GM18505 (cell line): Measurements from ENCODE around the gene RMND5A.

Experiments used
- ATAC-seq: cut with Tn5 transposase; IDR thresholded peaks from one replicate; pipeline ENCODE4 v1.9.1; 2021; ENCODE audit not compliant: unreplicated experiment
- POLR2A ChIP-seq: IDR thresholded peaks from 4 replicates; pipeline ENCODE4 v1.6.1; 2011; ENCODE audit warnings: borderline replicate concordance; ENCODE audit not compliant: insufficient read depth, insufficient read length; ENCODE audit errors: extremely low read depth

The RMND5A gene

GRCh38 chr2:86770816-86771301 is 50.8 kb downstream of the RMND5A start:
- TF ChIP-seq POLR2A: no peak
- no peak for ATAC-seq

GRCh38 chr2:86772611-86773010 is 52.5 kb downstream of the RMND5A start:
- no peak for TF ChIP-seq POLR2A
- ATAC-seq: no peak

DNA sequence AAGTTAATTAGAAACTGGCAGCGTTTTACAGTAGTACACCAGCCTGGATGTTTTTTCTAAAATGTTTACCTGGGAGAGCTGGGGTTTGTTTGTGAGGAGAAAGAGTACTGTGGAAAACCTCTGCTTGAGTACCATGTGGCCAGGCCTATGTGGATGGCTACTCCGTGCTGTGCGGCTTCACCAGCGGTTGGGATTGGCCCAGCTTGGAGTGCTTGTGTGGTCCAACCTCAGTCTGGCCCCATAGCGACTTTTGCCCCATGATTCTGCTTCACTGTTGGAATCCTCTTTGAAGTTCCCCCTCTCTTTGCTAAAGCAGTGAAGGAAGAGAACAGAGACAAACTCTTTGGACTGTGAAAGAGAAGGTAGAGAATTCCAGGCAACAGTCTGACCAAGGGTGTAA is 54.8 kb downstream of the RMND5A start:
- ATAC-seq: no peak

DNA sequence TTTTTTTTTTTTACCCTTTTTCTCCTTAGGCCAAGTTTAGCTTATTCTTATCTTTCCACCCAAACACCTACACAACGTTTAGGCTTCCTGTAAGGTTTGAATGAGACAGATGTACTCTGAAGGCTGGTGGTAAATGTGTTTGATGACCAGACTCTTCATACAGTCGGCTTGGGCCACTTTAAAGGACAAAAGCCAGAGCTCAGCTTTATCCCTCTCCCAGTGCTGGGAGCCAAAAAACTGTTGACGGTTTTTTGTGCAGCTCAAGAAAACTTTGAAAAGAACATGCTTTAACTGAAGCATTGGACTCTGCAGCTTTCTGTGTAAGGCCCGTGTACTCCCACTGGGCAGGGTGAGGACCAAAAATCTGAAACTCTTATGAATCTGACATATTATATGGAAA is 55.2 kb downstream of the RMND5A start:
- no peak for TF ChIP-seq POLR2A
- ATAC-seq: no peak

More for the DNA sequence above, 54.8 kb downstream of the RMND5A start:
- no peak for TF ChIP-seq POLR2A

DNA sequence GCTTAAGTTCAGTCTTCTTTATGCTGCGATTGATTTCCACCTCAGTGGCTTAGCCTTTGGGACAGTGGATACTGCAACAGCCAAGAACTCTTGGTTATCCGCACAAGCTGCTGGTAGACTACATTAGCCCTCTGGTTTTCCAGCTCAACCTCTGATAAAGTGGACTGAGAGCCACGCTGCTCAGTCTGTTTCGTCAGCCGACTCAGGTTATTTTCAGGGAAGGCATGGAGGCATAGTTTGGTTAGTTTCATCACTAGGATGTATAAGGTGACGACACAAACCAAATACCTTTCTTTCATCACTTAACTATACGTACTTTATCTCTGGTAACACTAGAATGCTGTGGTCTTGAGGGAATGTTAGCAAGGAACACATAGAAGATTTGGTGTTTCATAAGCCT is 56.4 kb downstream of the RMND5A start:
- no peak for ATAC-seq

GRCh38 chr2:86778957-86779356 is 58.9 kb downstream of the RMND5A start:
- no peak for TF ChIP-seq POLR2A
- no peak for ATAC-seq

More for the DNA sequence above, 56.4 kb downstream of the RMND5A start:
- no peak for TF ChIP-seq POLR2A

DNA sequence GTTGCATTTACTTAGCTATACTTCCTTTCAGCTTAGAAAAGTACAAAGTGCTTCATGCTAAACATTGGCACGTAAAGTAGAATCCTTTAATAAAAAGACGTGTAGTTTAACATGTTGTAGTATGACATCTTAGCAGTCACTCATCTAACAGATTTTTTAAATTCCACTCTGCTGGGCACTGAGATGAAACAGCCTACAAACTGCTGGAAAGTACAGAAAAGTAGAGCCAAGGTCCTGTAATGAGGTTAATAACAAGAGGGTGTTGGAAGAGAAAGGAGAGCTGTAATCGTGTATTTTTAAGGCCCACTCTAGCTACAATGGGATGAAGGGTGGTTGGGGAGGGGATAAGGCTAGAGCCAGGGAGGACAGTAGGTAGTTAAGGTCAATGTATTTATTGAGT is 59.9 kb downstream of the RMND5A start:
- ATAC-seq: no peak
- no peak for TF ChIP-seq POLR2A

DNA sequence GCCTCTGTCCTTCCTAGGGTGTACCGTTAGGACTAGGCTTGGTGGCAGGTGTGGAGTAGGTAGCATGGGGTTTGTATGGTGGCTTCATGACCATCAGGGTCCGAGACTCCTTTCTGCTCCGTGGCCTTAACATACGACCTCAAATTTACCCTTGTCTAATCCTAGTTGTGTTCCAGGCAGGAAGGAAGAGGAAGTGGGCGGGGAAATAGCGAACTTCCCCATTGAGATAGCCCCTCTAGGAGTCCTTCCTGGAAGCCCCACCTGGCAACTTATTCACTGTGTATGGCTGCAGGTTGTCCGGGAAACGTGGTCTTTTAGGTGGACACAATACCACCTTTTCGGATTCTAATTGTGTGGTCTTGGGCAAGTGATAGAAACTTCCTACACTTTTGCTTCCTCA is 61.3 kb downstream of the RMND5A start:
- TF ChIP-seq POLR2A: no peak
- ATAC-seq: no peak

DNA sequence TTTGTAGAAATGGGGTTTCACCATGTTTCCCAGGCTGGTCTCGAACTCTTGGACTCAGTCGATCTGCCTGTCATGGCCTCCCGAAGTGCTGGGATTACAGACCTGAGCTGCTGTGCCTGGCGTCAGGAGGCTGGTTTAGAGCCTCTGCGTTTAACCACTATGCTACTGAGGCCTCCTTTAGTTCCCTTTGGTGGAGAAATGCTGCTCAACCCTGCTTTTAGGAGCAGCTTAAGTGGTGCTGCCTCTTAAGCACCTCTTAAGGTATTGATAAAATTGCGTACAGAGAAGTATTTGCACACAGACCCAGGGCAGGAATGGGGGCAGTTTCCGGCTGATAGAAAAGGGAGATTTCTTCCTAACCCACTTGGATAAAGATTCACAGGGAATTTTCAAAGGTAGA is 62.7 kb downstream of the RMND5A start:
- ATAC-seq: no peak
- no peak for TF ChIP-seq POLR2A

GRCh38 chr2:86783615-86784339 is 63.7 kb downstream of the RMND5A start:
- no peak for TF ChIP-seq POLR2A
- ATAC-seq: peak; percentile 89

DNA sequence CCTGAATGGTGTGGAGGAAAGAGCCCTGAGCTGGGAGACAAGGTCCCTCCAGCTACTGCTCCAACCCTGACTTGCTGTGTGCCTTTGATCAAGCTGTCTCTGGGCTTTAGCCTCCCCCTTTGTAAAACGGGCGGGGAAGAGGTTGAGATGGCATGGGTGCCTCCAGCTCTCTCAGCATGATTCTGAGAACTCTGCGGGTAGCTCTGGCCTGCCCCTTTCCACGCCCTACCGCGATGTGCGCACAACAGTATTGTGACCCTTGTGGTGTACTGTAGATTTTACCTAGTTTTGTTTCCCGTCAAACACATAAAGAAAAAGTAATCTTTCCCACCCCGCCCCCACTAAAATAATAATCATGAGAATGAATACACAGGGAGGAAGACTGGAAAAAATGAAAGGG is 65.4 kb downstream of the RMND5A start:
- no peak for TF ChIP-seq POLR2A
- no peak for ATAC-seq

DNA sequence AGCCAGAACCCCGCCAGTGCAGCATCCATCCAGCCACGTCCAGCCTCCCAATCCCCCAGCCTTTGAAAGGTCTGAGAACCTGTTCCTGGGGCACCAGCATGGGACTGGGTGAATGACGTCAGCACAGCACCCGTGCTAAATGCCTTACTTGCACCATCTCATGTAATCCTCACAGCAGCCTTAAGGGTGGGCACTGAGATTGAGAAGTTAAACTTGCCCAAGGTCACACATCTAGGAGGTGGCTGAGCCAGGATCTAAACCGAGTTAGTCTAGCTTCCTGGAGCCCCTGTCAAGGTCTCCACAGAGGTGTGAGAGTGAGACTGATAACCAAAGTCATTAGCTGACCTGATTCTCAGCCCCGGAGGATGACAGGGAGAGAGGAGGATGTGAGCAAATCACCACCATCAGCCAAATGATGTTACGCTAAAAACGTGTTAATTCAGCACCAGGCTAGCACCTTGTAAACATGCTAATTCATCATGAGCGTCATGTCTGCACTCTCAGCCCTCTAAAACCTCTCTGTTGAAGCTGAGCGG is 66.0 kb downstream of the RMND5A start:
- no peak for TF ChIP-seq POLR2A
- no peak for ATAC-seq

- no peak for ATAC-seq
- no peak for TF ChIP-seq POLR2A
Measured at GRCh38 chr2:86787736-86788135, 67.6 kb downstream of the RMND5A start.

DNA sequence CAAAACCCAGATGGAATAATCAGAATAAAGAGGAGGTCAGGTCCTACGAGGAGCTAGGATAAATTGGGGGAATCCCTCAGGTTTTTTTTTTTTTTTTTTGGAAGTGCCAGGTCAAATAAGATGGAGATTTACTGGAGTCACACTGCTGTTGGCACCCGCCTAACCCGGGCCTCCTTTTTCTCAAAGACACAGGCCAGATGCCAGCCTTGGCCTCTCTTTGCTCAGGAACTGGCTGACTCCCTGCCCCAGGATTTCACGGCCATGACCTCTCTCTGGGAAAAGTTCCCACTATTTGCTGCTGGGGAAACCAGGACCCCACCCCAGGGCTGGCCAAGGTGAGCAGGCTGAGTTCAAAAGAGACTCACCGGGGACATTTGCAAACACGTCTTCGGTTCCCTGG is 68.1 kb downstream of the RMND5A start:
- no peak for TF ChIP-seq POLR2A
- no peak for ATAC-seq
